Stimulated activated CD4-positive, alpha-beta T cell treated with anti-CD3 and anti-CD28 coated beads, Interleukin-1b, Interleukin-23, amount 100 ng/mL, for 1 hour (primary cell): ENCODE measurements around the gene TIMP3.

Experiments
- DNase-seq, 2 donors: peaks; one replicate each; pipeline ENCODE4 v3.0.0-alpha.2; 2020; ENCODE audit warnings: low read depth in 2 of 2

The TIMP3 gene

GRCh38 chr22:32808038-32808445 is 6.5 kb downstream of the TIMP3 start:
- no peak for DNase-seq

DNA sequence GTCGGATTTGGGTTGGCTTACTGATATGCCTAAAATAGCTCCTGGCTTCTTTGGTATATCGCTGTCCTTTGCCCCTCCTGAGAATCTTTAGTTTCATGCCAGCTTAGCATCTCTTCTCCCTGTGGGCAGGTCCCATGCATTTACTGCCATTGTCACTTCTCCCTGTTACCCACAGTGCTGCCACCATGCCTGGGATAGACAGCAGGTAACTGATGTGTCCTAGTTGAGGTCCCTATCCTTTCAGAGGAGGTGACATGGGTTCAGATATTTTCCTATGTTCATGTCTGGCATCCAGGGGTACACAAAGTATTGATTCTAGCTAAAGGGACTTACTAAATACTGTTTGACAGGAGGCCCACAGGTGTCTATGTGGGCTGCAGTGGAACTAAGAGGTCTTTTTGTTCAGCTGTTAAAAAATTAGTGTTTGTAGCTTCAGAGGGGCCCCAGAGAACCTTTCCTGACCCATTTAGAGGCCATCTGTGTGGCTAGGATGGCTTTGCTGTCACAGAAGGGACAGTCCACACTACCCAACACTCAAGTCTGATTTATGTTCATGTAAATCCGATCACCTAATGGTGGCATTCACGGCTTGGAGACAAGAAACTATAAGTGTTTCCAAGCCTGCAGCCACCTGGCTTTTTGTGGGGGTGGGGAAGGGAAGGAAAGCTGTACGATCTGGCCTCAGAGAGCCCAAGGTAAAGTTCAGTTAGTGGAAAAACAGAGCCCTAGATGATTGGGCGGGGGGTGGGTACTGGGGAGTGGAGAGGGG is 8.5 kb downstream of the TIMP3 start:
- no peak for DNase-seq

- no peak for DNase-seq
Observed at GRCh38 chr22:32810555-32811133, 9.1 kb downstream of the TIMP3 start.

DNA sequence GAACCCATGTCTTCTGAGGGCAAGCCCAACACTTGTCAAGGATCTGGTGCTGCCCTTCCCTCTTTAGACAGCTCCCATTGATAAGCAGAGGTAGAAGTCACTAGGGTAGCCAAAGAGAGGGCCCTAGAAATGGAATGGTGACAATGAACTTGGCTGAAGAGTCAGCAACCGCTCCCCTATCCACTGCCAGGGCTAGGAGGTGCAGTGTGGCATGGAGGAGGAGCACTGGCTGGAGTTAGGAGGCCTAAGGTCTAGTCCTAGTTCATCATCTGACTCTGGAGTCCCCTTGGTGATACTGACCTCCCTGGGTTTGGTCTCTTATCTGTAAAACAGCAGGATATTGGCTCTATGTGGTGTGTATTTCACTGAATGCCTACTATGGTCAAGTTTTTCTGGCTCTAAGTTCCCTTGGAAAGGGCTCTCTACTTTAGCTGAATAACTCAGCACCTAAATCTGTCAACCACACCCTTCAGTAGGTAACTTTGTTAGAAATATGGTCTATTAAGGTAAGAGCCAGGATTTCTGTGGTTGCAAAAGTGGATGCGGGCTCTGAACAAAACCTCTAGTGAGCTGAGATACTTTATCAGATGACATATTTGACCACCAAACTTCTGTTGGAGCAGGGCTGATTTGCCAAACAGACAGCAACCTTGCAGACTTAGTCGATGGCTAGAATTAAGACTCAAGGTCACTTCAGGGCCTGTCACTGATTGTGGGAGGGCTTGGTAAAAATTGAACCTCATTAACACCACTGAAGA is 10.5 kb downstream of the TIMP3 start:
- DNase-seq, result no peak

GRCh38 chr22:32814285-32814860 is 12.9 kb downstream of the TIMP3 start:
- DNase-seq, result no peak

DNA sequence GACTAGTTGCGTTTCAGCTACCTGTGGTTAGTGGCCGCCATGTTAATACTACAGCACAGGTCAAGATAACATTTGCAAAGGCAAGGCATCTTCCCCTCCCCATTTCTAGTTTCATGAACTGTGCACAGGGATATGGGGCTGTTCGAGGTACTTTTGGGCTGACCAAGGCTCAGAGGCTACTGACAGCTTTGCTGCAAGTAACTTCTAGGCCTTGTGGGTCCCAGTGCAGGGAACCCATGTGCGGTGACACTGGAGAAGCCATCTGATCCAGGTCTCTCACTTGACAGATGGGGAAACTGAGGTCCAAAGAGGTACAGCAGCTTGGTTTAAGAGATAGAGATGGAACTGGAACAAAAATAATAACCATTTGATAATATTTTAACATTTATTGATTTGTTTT is 13.6 kb downstream of the TIMP3 start:
- DNase-seq, result no peak

DNA sequence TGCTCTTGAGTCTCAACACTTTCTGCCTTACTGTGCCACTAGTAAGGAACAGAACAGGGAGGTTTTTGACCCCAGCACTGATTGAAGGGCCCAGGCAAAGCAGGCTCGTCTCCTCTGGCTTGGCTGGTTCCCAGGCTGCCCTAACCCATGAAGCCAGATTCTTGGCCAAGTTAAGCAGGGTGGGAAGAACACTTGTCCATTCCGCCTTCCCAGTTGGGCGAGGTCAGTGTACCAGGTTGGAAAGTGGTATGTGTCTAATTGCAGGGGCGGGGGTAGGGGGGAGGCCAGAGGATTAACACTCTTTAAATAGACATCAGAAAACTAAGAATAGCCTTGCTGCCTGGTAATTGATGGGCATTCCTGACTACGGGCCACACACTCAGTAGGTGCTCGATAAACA is 14.4 kb downstream of the TIMP3 start:
- no peak for DNase-seq

DNA sequence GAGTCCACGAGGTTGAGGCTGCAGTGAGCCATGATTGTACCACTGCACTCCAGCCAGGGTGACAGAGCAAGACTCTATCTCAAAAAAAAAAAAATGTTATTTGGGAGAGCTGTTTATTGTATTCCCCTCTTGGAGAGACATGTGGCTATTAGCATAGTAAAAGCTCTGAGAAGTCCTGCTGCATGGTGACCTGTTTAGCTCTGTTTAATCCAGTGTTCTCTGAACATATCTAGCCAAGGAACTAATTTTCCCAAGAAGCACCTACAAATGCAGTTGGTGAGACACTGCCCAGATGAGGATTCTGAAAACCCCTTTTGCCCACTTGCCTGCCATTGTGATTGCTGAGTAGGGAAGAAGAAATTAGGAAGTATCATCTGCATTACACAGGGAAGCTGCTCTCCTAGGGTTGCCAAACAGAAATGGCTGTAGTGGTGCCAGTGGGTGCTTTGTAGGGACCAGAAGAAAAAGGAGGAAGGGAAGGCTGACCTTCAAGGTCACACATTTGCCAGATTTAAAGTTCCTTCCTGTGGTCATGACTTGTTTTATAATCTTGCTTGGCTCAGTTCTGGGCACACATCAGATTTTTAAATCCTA is 15.7 kb downstream of the TIMP3 start:
- DNase-seq, result no peak

- DNase-seq, result no peak
Observed at GRCh38 chr22:32818446-32819115, 17.1 kb downstream of the TIMP3 start.

DNA sequence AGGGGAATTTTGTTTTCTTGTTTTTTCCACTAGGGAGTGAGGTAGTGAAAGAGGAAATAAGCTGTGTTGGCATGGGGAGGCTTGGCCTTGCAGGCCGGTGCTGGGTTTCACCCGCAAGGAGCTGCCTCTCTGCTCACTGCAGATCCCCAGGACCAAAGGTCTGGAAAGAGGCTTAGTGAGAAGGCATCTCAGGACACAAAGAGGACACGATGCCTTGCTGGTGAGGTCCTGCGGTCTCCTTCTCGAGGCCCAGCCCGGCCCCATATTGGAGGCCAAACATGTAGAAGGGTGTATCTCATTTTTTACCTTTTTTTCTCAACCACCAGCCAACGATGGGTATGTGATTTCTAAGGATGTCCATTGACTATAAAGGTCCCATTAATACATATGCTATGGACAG is 17.6 kb downstream of the TIMP3 start:
- DNase-seq, result no peak

GRCh38 chr22:32820131-32821119 is 18.9 kb downstream of the TIMP3 start:
- no peak for DNase-seq

DNA sequence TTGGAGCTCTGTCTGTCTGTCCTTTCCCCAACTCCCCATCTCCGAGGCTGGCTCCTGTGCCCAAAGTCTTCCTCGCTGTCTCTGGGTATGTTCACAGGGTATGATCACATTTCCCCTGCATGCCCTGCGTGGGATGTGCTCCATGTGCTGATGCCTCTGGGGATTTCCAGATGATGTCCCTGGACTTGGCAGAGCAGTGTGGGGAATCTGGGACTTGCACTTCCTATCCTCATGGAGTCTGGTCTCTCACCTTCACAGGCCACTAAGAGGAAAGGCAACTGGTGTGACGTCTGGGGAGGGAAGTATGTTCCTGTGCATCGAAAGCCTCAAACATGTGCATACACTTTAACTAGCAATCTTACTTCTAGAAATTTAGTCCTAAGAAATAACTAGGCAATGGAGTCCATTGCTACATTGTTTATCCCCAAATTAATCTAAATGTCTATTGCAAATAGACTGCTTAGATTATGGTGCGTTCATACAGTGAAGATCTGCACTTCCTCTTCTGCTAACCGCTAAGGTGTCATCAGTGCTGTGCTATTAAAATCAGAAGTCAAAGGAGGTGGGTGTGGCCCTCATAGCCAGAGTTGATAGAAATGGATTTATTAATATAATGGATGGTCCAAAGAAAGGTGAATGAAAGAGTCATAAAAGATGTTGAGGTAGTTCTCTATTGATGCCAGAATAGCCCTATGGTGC is 20.8 kb downstream of the TIMP3 start:
- no peak for DNase-seq

DNA sequence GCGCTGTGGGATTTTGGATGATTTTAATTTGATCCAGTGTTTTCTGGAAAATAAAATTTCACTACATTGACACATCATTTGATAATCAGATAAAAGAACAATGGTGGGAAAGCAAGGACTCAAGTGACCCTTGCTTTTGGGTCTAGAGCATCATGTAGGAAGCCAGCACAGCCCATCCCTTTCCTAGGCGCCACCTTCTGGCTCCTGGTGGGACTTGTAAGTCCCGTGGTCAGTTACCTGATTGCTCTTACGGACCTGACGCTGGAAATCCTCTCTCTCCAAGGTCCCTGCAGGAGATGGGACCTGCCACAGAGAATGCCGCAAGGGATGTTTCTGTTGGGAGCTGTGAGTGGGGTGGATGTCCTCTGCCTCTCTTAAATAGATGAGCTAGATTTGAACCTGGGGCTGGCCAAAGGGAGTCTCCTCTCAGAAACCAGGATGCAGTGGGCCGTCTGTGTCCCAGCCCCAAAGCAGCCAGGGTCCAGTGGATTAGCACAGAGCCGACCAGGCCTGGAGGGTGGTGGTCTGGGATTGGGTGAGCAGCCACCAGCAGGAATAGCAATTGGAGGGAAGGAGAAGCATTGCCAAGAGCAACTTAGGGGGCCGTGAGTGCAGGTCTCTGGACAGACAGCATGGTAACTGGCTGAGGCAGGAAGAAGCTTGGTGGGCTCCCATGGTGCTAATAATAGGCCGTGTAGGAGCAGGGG is 21.7 kb downstream of the TIMP3 start:
- no peak for DNase-seq

DNA sequence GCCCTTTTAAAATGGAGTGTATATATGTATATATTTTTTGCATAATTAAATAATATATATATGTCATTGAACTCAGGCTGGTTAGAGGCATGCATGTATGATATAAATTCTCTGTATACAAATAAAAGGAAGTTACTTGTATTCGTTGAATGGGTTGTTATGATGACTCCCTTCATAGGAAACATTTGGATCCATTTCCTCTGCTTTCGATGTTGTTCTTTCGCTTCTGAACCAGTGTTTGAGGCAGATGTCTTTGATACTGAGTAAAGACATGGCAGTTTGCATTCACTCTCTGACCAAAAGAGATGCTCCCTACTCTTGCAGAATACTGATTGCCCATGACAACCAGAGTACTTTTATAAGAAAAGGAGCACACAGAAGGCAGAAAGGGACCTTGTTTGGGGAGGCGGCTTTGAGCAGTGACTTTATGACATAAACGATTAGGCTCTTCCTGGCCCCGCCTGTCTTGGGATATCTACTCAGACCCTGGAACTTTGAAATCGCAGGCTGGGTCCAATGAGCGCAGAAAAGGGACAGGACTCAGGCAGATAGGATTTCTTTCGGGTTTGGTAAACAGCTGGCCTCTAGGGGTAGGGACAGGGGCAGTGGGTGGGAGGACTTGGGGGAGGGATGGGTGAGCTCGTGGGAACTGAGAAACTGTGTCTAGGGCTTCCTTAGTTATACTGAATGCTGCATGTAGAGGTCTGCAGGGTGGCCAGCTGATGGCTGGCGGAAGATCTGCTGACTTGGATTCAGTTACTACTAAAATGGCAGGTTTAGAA is 23.2 kb downstream of the TIMP3 start:
- DNase-seq, result no peak

- DNase-seq, result no peak
Observed at GRCh38 chr22:32826537-32826936, 25.0 kb downstream of the TIMP3 start.

DNA sequence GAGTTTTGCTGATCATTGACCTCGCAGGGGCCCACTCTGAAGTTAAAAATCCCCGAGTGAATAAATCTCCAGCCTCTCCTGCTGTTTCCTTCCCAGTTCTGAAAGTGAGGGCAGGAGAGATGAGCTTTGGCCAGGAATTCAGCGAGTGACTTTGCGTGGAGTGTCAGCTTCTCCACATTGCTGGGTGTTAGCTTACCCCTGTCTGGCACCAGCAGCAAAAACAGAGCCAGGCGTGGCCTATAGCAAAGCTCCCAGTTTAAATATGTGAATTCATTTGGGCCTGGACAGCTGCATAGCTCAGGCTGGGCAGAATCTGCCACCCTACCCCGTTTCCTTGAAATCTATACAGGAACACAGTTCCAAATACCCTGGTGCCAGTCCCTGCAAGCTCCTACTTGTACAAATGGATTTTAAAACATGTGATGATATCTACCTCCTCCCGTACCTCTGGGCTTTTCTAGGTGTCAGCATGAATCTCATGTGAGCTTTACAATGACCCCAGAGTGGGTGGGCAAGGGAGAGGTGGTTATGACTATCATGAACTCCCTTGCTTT is 25.6 kb downstream of the TIMP3 start:
- DNase-seq, result no peak

DNA sequence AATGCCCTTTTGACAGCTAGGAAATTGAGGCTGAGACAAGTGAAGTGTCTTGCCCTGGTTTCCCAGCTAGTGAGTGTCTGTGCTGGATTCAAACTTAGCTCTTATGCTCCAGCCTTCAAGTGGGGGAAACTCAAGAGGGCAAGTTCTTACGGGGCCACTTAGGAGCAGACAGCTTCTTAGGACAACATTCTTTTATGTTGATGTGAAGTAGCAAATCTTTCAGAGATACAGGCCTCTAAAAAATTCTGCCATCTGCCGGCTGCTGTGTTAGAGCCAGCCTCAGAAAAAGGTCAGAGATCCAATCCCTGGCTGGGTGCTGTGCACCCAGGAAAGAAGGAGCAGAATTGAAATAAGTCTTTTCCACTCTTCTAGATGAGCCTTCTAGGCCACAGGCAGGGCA is 26.6 kb downstream of the TIMP3 start:
- no peak for DNase-seq

- no peak for DNase-seq
Observed at GRCh38 chr22:32828561-32828960, 27.1 kb downstream of the TIMP3 start.
